Right ventricle myocardium inferior (tissue), 1 donor: Measurements from ENCODE around the gene CCDC9B. TPM values are rescaled to one million over a fixed set of nuclear protein-coding genes. Genes with fewer than 3 reads are reported as not detected.

Source experiments
- ATAC-seq: fragments of 200-7000 bp; cut with Tn5 transposase; one replicate; pipeline ENCODE4 v1.9.1; 2020; ENCODE audit warnings: mild to moderate bottlenecking, moderate library complexity
- DNase-seq: peaks from one replicate; pipeline ENCODE4 v3.0.0; 2021; ENCODE audit errors: missing footprints
- intact Hi-C: fragments of 100-400 bp; cut with DNase I; formaldehyde crosslinking; loops from one replicate; pipeline ENCODE4 v1.11.0; 2022
- total RNA-seq: library from RNA; stranded (reverse); fragmentation: NEBNext Ultra II Directional; extraction: Animal tissue kit (Norgen Biotek cat#: 25700); gene quantifications from one replicate; pipeline ENCODE4 v1.2.1, GENCODE V29; 2021
- donor health status: DM: no; HTN: yes; CAD: no; lungs with severe emphysema.

The CCDC9B gene
- total RNA-seq, 1 donor from 2014 or later = 162 TPM

DNA sequence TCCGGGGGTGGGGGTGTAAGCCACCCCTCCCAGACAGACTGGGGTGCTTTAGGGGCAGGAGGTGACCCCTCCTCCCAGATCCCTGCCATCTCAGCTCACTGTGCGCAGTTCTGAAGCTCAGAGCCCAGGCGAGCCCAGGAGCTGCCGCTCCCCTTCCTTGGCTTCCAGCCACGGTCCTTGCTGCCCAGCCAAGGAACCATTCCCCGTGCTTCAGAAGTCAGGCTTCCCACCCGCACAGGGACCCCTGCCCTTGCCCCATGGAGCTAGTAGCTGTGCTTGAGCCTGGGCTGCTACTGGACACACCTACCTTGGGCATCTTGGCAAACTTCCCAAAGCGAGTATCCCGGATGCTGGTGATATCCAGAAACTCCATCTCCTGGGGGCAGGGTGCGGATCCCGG, 37.8 kb downstream of the CCDC9B start:
- no peak for ATAC-seq
- DNase-seq = no peak
- intact Hi-C loops = no loop called here

DNA sequence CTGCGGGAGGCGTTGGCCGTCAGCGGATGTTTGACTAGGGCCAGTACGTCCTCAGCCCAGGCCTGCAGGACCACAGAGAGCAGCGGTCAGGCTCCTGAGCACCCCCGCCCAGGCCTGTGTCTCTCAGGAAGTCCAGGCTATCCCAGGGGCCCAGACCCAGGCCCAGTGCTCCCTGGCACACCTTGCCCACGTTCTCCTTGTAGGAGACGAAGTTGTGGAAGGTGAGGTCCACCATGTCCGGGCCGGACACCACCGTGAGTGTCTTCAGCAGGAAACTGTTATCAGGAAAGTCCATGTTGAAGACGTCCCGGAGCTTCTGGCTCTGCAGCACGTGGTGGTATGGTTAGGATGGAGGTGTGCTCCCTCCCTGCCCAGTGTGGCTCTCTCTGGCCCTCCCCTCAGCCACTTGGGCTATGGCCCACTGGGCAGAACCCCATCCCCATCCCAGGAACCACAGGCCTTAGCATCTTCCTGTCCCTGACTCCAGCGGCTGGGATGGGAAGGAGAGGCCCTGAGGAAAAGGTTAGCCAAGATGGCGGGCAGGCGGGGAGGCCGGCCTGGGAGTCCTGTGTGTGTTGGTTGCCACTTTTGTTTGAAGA, 38.4 kb downstream of the CCDC9B start:
- intact Hi-C loops = no loop called here
- no peak for DNase-seq
- no peak for ATAC-seq

DNA sequence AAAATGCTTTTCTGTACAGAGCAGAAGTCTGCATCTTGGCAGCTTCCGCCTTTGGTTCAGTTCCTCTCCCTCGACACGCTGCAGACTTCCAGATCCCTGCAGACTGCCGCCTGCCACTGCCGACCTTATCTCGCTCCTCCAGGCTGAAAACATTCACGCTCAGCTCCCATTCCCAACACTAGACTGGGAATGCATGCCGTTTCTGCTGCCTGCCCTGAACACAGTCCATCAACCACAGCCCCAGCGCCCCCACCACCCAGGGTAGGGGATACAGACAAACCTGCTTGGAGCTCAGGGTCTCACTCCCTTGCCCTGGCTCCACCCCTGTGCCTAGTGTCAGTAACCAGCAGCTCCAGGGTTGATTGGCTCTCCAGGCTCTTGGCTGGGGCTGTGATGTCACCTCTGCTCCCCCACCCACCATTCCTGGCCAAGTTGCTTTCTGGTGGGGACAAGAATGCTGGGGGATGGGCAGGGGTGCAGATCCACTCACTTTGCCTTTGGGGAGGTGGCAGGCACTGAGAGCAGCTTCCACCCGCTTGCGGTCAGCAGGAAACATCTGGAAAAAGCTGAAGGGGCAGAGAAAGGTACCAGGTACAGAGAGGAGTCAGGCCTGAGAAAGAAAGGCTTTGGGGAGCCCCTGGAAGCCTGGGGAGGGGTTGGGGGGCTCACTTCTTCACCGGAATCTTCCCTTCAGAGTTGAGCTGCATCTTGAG, 39.1 kb downstream of the CCDC9B start:
- no peak for DNase-seq
- intact Hi-C loops = no loop called here
- peak; percentile 43 for ATAC-seq

DNA sequence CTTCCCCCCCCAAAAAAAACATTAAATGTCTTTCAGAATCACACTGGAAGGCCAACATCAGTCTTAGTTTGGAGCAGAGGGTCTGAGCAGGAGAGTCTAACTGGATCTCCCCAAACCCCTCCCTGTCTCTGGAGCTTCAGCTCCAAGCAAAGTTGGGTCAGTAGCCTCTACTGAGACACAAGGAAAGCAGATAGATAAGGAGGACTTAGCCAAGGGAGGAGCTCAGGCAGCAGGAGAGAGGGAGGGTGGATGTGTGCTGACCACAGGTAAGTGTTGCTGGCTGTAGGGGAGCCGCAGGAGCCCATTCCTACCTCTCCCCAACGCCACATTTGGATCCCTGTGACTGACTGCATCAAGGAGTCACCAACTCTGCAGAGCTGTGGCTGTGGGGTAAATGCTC, 40.0 kb downstream of the CCDC9B start:
- intact Hi-C loops = no loop called here
- DNase-seq = no peak
- ATAC-seq = no peak

DNA sequence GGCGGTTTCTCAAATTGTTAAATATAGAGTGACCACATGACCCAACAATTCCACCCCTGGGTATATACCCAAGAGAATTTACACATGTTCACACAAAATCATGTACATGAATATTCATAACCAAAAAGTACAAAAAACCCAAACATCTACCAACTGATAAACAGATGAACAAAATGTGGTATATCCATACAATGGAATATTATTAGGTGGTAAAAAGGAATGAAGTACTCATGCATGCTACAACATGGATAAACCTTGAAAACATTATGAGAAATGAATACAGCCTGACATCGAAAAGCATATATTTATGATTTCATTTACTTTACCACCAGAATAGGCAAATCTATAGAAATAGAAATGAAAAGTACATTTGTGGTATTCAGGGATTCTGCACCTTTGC, 40.4 kb downstream of the CCDC9B start:
- ATAC-seq (no peak), DNase-seq (no peak)
- intact Hi-C loops = no loop called here

DNA sequence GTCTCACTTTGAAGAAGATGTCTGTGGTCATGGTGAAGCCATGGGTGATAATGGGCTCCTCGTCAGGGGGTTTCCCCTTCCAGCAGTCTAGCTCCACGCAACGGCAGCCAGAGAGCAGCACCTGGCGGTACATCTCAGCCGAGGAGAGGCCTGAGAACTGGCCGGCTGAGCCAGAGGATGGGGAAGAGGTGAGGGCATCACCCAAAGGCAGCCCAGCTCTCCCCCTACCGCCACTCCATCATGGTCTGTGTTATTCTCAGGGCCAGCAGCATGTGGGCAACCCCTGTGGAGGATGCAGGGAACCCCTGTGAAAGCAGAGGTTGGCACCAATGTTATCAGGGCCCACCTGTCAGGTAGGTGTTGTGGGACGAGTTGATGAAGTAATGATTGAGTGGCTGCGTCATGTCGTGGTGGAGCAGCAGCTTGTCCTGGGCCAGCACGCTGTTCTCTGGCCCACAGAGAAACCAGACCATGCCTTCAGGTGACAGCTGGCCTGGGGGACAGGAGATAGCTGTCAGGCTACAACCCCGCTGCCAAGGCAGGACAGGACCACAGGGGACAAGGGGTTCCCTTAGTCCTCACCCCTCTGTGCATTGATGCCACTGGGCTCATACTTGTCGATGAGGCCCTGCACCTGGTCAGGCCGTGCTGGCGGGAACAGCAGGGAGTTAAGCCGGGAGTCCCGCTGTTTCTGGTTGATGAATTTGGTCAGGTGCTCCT, 42.4 kb downstream of the CCDC9B start:
- intact Hi-C loops = no loop called here
- DNase-seq (no peak), ATAC-seq (no peak)

DNA sequence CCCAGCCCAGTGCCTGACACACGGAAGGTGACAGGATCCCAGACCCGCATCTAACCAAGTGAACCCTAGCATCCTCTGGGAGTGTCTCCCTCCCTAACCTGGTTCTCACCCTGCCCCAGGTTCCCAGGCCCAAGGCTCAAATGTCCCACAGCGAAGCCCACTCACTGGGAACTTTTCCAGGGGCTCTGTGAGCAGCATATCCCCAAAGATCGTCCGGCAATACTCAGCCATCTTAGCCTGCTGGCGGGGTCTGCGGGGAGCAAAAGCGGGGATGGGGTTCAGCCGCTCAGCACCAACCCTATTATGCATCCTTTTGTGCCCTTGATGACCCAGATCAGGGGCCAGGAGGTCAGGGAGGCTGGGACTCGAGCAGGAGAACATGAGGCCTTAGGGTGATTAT, 43.4 kb downstream of the CCDC9B start:
- no peak for ATAC-seq
- intact Hi-C loops = no loop called here
- DNase-seq = no peak

DNA sequence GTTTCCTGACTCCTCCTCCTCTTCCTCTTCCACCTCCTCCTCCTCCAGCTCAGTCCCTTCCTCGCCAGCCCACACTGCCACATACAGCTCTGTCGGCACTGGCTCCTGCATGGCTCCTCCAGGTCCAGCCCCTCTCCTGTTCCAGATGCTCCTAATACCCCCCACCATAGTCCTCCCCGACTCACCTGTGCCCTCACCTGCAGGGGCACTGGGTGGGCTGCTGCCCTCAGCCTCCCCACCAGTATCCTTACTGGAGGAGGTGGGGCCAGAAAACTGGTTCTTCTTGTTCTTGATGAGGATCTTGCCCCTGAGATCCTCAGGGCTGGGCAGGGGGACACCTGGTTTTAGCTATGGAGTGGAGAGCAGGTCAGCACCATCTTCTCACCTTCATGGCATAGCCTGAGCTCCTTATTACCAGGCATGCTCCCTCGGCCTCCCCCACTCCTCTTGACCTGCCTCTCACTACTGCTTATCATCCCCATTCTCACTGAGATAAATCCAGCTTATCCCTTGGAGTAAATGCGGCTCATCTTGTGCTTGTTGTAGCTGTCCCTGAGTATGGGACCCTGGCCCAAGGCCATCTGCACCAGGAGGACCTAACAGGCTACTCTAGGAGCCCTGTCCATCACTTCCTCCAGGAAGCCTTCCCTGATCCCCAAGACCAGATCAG, 44.0 kb downstream of the CCDC9B start:
- ATAC-seq (peak; percentile 7), DNase-seq (no peak)
- intact Hi-C loops = no loop called here

DNA sequence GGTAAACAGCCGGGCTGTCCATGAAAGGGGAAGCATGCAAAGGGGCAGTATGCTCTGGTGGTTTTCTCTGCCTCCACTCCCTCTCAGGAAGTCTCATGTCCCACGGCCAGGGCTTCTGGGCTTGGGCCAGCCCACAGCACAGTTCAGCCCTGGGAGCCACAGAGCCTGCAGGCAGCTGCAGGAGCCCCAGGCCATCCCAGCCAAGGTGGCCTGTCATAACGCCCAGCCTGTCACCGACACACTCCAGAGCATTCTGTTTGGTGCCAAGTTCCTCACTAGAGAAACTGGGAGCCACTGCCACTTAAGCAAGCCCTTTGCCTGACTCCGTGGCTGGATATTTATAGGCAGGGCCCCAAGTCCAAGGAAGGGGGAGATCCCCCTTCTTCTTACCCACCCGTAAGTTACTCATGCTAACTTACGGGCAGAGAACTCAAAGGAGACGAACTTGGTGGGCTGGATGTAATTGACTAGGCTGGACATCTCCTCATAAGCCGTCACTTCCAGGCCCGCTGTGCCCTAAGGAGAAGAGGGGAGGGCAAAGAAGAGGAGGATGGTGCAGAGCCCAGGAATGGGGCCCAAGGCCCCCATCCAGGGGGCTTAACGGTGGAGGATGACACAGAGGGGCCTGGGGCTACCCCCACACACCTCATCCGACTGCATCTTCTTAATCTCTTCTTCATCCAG, 44.7 kb downstream of the CCDC9B start:
- peak; percentile 92 for ATAC-seq
- intact Hi-C loops = no loop called here
- peak; percentile 82 for DNase-seq

DNA sequence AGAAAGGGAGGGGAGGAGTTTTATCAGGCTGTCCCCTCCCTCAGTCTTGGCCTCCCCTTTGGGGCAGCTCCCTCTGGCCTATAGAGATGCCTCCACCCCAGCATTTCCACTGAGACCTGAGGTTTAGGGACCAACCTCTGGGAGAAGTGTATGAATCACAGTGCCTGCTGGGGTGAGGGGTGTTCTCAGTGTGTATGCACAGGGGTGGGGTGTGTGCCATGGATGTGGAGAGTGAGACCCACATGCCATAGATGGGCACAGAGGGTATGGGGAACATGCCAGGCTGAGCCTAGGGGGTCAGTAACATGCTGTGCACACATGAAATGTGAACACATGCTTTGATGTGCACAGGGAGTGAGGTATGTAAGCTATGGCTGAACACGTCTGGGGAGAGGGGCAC, 45.4 kb downstream of the CCDC9B start:
- no peak for DNase-seq
- ATAC-seq = no peak
- intact Hi-C loops = no loop called here

DNA sequence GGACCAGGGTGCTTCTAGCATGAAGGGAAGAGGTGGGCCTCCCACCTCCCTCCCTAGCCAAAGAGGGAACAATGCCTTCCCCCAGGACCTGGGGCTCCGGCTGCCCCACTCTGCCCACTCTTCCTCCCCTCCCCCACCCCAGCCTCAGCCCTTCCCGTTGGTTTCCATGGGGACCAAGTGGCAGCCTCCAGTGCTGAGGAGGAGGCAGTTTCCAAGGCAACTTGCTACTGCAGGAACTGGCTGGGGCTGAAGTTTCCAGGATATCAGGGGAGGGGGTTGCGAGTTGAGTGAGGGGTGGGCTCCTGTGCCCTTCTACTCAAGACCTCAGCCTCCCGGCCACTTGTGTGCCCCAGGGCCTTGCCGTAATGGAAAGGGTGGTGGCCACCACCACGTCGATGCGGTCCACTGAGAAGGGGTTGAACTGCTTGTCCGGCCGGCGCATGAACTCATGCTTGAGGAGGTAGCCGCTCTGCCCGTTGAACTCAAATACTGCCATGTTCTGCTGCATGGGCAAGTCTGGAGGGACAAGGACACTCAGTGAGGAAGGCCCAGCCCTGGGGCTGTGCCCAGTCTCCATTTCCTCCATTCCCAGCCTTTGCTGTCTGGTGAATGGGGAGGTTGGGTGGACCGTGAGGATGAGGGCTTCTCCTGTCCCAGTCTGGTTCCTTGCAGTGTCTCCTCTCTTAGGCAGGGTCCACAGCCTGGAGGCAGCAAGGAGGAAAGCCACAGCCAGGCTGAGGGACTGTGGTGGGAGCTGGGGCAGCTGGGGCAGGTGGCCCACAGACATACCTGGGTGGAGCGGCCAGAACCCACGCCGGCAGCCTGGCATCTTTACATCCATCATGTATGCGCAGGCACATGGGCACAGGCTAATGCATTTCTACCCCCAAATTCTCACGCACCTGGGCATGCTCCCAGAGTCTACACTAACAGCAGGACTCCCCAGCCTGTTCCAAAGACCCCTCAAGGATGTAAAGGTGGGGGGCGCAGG, 46.5 kb downstream of the CCDC9B start:
- intact Hi-C loops = no loop called here
- no peak for ATAC-seq
- DNase-seq = no peak

DNA sequence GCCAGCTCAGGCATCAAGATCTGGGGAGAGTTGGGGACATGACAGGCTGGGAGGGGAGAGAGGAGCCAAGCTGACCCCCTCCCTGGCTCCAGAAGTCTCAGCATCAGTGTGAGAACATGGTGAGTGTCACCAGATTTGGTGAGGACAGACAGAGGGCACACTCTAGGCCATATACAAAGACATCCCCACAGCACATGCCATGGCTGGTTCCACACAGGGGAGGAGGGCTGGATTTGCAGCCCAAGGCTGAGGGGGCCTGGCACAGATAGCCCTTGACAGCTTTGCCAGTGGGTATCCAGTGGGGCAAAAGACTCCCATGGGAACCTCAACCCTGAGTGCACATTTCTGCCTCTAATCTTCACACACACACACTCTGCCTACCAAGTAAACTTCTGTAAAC, 47.7 kb downstream of the CCDC9B start:
- DNase-seq = no peak
- intact Hi-C loops = no loop called here

DNA sequence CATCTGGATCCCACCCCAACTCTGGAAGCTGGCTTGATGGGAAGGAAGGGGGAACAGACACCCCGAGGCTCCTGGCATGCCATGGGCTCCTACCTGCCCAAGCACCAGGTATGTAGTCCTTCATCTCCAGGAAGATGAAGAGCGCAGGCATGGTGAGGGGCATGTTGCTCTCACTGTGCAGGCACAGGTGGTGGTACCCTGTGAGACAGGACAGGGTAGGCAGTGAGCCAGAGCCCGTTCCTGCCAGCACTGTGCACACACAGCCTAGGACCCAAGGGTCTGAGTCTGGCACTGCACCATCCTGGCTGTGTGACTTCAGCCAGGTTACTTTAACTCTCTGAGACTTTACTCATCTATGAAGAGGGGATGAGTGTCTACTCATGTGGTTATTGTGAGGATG, 48.5 kb downstream of the CCDC9B start:
- no peak for DNase-seq
- intact Hi-C loops = no loop called here

More for the DNA sequence above, 47.7 kb downstream of the CCDC9B start:
- no peak for ATAC-seq

DNA sequence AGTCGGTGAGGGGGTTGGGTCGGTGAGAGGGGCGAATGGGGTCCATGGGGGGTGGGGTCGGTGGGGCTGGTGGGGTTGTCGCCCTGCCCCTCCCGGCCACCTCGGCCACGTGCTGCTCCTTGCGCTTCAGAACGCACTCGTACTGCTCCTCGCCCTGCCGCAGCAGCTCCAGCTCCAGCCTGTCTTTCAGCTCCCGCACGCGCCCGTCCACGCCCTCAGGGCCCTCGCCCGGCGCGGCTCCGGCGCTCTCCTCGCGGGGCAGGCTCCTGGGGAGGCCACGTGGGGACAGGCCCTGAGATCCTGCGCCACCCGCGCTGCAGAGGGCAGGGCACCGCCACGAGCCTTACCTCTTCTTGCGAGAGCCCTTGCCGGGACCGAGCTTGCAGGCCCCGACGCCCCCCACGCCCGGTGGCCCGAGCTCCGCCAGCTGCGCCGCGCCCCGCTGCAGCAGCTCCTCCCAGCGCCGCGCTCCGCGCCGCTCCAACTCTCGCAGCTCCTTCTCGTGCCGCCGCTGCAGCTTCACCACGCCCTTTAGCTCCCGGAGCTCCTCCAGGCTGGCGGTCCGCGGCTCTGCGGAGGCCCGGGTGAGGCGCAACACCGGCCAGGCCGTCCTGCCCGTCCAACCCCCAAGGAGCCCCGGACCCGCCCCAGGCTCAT, 49.7 kb downstream of the CCDC9B start:
- ATAC-seq (peak; percentile 43), DNase-seq (peak; percentile 76)
- intact Hi-C loops = no loop called here

More for the DNA sequence above, 48.5 kb downstream of the CCDC9B start:
- no peak for ATAC-seq

DNA sequence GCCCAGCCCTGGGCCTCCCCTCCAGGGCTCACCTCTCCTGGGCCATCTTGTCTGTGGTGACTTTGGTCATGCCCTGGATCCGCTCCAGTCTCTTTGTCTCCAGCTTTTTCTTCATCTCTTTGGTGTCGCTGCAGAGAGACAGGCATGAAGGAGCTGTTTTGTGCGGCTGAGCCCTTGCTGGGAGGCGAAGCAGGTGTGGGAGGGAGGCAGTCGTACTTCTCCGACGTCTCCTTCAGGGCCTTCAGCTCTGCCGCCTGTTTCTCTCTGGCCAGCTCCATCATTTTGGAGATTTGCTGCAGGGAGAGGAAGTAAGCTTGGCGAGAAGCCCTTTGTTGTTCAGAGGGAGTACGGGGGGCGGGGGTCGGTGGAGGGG, 50.2 kb downstream of the CCDC9B start:
- ATAC-seq (no peak), DNase-seq (no peak)
- intact Hi-C loops = no loop called here

DNA sequence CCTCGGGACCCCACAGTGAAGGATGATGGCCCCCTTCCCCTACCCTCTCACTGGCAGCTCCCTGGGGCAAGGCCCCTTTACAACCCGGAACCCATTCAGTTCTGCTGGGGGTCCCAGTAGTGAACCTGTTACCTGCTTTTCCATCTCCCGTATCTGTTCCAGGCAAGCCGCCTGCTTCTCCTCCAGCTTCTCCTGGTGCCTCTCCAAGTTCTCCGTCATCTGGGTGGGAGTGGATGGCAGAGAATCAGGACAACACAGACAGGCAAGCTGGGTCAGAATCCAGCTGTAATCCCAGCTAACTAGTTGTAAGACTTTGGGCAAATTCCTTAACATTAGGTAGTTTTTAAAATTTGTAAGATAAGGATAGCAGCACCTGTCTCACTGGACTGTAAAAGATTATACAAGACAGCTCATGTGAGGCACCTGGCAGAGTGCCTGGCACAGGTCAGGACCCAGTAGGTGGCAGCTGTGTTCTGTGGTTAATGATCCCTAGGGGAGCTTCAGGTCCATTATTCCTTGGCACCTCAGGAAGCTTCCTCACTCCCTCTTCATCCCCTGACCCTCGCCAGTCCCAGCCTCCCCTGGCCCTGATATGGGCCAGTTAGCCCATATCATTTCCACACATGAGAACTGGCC, 51.5 kb downstream of the CCDC9B start:
- intact Hi-C loops = no loop called here
- peak; percentile 66 for DNase-seq
- no peak for ATAC-seq

DNA sequence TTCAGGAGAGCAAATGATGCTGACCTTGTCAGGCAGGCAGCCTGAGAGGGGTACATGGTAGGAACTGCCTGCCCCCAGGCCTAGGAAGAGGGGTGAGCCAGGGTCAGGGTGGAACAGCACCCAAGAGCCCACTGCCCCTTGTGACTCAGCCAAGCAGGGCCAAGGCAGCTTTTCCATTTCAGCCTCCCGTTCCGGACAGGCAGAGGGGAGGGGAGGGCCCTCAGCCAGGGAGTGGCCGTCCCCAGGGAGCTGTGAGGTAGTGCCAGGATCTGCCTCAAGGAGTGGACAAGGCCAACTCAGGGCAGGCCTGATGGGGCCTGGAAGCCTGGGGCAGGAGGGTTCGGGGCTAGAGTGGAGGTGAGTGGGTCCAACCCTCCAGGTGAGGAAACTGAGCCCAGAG, 52.8 kb downstream of the CCDC9B start:
- ATAC-seq = no peak
- peak; percentile 42 for DNase-seq
- intact Hi-C loops = no loop called here
